ENCODE measurements around the gene MZF1. TPM values are rescaled to one million over a fixed set of nuclear protein-coding genes. Genes with fewer than 3 reads are reported as not detected.

The MZF1 gene
- total and polyA plus RNA-seq, 4 donors, result 6.3 to 81.5 (median 24.8) TPM

Small RNA genes lying within 50 kb of the gene (microRNA-seq; reads per million reads assigned to microRNA genes)
- gene MIR6807, result 0 to 1.2 reads per million in 2 donors

Other genes starting within 250 kb of the MZF1 start
- 1 to 10 TPM; 2.2 to 3.1 TPM for gene ZSCAN22, start 246.3 kb downstream of the MZF1 start, total RNA-seq
- gene ZSCAN22, start 246.3 kb downstream of the MZF1 start, polyA plus RNA-seq, result under 1 TPM; 0.25 to 0.43 TPM
- 10 to 100 TPM in 1 of 2 donors, 1 to 10 TPM in 1; 9.7 to 11.3 TPM for gene A1BG, start 219.8 kb downstream of the MZF1 start, total RNA-seq
- gene A1BG, start 219.8 kb downstream of the MZF1 start, polyA plus RNA-seq, result 10 to 100 TPM; 21.5 to 81.6 TPM
- gene ZNF497, start 210.6 kb downstream of the MZF1 start, total RNA-seq, result under 1 TPM; 0.32 to 0.87 TPM
- under 1 TPM in 1 of 2 donors, not detected in 1; 0.79 TPM for gene ZNF497, start 210.6 kb downstream of the MZF1 start, polyA plus RNA-seq
- 1 to 10 TPM in 1 of 2 donors, under 1 TPM in 1; 0.65 to 1.8 TPM for gene ZNF837, start 192.3 kb downstream of the MZF1 start, total RNA-seq
- gene ZNF837, start 192.3 kb downstream of the MZF1 start, polyA plus RNA-seq, result 1 to 10 TPM in 1 of 2 donors, under 1 TPM in 1; 0.75 to 1.2 TPM
- gene RPS5, start 186.1 kb downstream of the MZF1 start, total RNA-seq, result 100 to 1,000 TPM; 609 to 674 TPM
- gene RPS5, start 186.1 kb downstream of the MZF1 start, polyA plus RNA-seq, result 1,000 to 10,000 TPM; 1,453 to 1,636 TPM
- not detected for gene RNF225, start 177.7 kb downstream of the MZF1 start, total RNA-seq
- gene RNF225, start 177.7 kb downstream of the MZF1 start, polyA plus RNA-seq, result not detected
- gene ZNF584, start 164.7 kb downstream of the MZF1 start, total RNA-seq, result 10 to 100 TPM; 11.8 to 13.4 TPM
- gene ZNF584, start 164.7 kb downstream of the MZF1 start, polyA plus RNA-seq, result 10 to 100 TPM in 1 of 2 donors, under 1 TPM in 1; 0.75 to 10.3 TPM
- 1 to 10 TPM; 4.5 to 5.4 TPM for gene ZNF132, start 133.2 kb downstream of the MZF1 start, total RNA-seq
- 1 to 10 TPM in 1 of 2 donors, under 1 TPM in 1; 0.38 to 1.4 TPM for gene ZNF132, start 133.2 kb downstream of the MZF1 start, polyA plus RNA-seq
- gene ZNF324B, start 121.7 kb downstream of the MZF1 start, total RNA-seq, result 1 to 10 TPM; 4.6 to 5.7 TPM
- 1 to 10 TPM; 1.5 to 2.3 TPM for gene ZNF324B, start 121.7 kb downstream of the MZF1 start, polyA plus RNA-seq
- gene ZNF324, start 106.3 kb downstream of the MZF1 start, total RNA-seq, result 10 to 100 TPM; 10.8 to 14.1 TPM
- 1 to 10 TPM; 2.3 to 4.6 TPM for gene ZNF324, start 106.3 kb downstream of the MZF1 start, polyA plus RNA-seq
- gene ZNF446, start 97.0 kb downstream of the MZF1 start, total RNA-seq, result 1 to 10 TPM; 6.4 to 9.9 TPM
- gene ZNF446, start 97.0 kb downstream of the MZF1 start, polyA plus RNA-seq, result 10 to 100 TPM; 10.4 to 26.1 TPM
- gene SLC27A5, start 61.3 kb downstream of the MZF1 start, total RNA-seq, result 1 to 10 TPM; 8.1 to 9.8 TPM
- 10 to 100 TPM; 12.5 to 24.6 TPM for gene SLC27A5, start 61.3 kb downstream of the MZF1 start, polyA plus RNA-seq
- 10 to 100 TPM; 12.2 to 15.6 TPM for gene ZBTB45, start 53.5 kb downstream of the MZF1 start, total RNA-seq
- gene ZBTB45, start 53.5 kb downstream of the MZF1 start, polyA plus RNA-seq, result 1 to 10 TPM; 3.0 to 8.1 TPM
- 100 to 1,000 TPM; 167 to 179 TPM for gene TRIM28, start 29.3 kb downstream of the MZF1 start, total RNA-seq
- 100 to 1,000 TPM in 1 of 2 donors, 10 to 100 TPM in 1; 76.5 to 210 TPM for gene TRIM28, start 29.3 kb downstream of the MZF1 start, polyA plus RNA-seq
- gene CHMP2A, start 18.2 kb downstream of the MZF1 start, total RNA-seq, result 10 to 100 TPM; 94.9 to 99.8 TPM
- 100 to 1,000 TPM; 186 to 208 TPM for gene CHMP2A, start 18.2 kb downstream of the MZF1 start, polyA plus RNA-seq
- gene UBE2M, start 14.7 kb downstream of the MZF1 start, total RNA-seq, result 10 to 100 TPM; 47.5 to 57.7 TPM
- 10 to 100 TPM; 47.1 to 51.2 TPM for gene UBE2M, start 14.7 kb downstream of the MZF1 start, polyA plus RNA-seq

Measured in aorta (tissue), 4 donors.